Dedifferentiated amniotic fluid mesenchymal stem cell (primary cell): Measurements from ENCODE around the gene IGFLR1.
"Not testable (repeated sequence)": the region's sequence is repeated elsewhere in the genome, so short reads cannot be mapped to it uniquely, and the experiment has no call there.

Experiments used
- DNase-seq: peaks from one replicate; pipeline ENCODE4 v3.0.0-alpha.2; 2016; ENCODE audit errors: extremely low spot score

Gene IGFLR1

GRCh38 chr19:35777086-35777841, 35.0 kb upstream of the IGFLR1 start:
- no peak for DNase-seq

GRCh38 chr19:35776102-35776788, 34.0 kb upstream of the IGFLR1 start:
- no peak for DNase-seq

DNA sequence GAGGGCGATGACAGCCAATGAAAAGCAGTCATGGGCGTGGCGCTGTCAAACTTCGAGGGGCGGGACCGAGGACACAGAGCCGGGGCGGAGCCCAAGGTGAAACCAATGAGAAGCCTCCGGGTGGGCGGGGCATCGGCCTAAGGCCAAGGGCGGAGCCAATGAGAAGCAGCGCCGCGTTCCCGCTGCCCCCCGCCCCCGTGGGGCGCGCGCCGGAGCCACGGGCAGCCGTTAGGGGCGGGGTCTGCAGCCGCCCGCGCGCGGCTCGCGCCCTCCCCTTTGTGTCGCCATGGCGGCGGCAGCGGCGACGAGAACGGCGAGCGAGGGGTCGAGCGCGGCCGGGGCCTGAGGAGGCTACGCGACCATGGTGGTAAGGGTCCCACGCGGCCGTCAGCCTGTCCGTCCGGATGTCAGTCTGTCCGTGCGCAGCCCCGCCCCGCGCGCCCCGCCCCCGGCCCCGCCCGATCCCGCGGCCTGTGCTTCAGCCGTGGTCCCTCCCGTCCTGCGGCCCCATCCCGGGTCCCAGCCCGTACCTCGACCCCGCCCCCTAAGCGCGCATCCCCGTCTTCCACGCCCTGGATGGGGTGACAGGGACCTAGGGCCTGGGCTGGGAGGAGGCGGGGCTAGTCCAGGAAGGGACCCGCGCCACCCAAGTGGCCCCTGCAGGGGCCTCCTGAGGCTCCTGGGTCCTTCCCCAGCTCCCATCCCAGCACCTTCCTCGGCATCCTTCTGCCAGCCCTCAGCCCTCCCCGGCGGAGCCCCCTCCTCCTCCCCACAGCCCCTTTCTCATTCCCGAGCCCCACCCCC, 33.2 kb upstream of the IGFLR1 start, which contains the start of gene ARHGAP33:
ARHGAP33 (plus strand) TSS at position 267 of the 804 bp plus-strand sequence; CDS start at position 362, 95 bp downstream.
- DNase-seq, result peak; percentile 97

DNA sequence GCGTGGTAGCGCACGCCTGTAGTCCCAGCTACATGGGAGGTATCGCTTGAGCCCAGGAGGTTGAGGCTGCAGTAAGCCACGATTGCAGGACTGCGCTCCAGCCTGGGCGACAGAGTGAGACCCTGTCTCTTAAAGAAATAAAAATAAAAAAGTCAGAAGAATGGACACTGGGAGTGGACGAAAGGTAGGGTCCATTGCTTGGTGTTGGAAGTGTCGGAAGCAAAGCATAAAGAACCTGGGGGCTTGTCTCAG, 32.7 kb upstream of the IGFLR1 start:
- no peak for DNase-seq

- DNase-seq, result no peak
These were observed 32.2 kb upstream of the IGFLR1 start for GRCh38 chr19:35774274-35775045.

DNA sequence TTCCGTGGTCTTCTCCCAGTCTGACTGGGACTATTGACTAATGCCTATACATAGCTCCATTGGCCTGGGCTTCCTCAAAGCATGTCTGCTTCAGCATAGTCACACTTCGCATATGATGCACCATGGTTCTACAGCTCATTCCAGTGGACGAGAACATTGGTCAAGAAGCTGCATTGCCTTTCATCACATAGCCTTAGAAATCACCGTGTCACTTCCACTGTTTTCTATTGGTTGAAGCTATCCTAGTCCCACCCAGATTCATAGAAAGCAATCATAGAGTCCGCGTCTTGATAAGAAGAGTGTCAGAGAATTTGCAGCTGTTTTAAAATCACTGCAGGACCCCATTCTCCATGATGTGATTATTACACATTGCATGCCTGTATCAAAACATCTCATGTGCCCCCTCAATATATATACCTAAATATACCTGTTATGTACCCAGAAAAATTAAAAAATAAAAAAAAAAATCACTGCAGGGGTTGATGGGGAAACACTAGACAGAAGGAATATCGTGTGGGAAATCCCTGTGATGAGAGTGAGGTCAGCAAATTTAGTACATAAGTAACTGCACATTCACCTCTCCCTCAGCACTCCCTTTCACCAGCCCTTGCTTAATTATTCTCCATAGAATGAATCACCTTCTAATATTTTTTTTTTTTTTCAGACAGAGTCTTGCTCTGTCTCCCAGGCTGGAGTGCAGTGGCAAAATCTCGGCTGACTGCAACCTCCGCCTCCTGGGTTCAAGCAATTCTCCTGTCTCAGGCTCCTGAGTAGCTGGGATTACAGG, 31.0 kb upstream of the IGFLR1 start:
- DNase-seq, result no peak

GRCh38 chr19:35772362-35772761, 30.1 kb upstream of the IGFLR1 start:
- not testable (repeated sequence) for DNase-seq

DNA sequence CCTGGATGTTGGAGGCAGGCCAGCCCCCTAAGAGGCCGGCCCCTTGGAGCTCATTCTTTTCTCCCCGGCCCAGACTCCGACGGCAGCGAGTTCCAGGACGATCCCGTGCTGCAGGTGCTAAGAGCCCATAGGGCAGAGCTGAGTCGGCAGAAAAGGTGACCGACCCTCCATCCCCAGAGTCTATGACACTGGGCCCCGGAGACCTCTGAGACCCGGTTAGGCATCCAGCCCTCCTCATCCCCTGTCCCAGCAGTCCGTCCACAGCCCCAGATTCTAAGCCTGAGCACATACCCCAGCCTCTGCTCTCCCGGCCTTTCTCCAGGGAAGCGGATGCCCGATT, 25.8 kb upstream of the IGFLR1 start:
- DNase-seq, result no peak

DNA sequence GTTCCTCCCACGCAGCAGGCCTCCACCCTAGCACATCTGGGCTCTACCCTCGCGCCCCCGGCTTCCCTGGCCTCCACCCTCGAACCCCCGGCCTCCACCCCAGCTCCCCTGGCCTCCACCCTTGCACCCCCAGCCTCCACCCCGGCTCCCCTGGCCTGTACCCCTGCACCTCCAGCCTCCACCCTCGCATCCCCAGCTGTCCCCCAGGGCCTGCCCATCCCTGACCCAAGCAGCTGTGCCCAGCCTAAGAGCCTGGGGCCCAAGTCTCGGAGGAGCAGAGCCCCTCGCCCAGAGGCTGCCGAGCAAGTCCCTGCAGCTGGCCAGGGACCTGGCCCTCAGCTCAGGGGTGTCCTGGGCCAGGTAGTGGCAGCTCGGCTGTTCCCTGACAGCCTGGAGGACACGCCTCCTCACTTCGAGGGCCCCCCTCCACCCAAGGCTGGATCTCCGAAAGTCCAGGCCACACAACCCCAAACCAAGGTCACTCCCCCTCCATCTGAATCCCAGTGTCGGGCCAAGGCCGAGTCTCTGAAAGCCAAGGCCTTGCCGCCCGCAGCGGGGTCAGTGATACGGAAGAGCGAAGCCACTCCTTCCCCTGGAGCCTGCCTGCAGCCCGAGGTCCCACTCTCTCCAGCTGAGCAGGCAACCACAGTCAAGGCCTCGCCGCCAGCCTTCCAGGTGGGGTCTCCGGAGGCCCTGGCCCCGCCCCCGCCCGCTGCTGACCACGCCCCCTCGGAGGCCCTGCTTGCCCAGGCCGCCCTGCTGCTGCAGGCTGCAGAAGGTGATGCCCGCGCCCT, 25.2 kb upstream of the IGFLR1 start:
- no peak for DNase-seq

GRCh38 chr19:35766571-35767104, 24.4 kb upstream of the IGFLR1 start:
- no peak for DNase-seq

DNA sequence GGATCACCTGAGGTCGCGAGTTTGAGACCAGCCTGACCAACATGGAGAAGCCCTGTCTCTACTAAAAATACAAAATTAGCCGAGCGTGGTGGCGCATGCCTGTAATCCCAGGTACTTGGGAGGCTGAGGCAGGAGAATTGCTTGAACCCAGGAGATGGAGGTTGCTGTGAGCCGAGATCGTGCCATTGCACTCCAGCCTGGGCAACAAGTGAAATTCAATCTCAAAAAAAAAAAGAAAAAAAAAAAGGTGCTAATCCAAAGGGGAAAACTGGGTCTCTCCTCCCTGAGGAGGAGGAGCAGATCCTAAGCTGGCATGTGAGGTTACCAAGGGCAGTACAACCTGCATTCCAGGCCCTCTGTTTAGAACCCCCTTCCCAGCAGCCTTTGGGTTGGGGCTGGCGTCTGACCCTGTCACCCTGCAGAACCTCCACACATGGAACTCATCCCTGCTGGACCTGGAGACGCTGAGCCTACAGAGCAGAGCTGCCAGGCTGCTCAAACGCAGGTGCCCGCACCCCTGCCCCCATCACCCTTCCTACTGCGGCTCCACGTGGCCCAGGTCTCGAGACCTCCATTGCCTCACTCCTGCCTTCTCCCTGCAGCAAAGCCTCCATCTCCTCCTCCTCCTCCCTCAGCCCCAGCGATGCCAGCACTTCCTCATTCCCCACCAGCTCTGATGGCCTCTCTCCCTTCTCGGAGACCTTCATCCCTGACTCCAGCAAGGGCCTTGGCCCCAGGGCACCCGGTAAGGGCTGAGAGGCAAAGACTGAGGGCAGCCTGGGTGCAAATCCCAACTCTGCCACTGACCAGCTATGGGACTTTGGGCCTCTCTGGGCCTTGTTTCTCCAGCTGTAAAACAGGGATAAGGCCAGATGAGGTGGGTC, 22.4 kb upstream of the IGFLR1 start:
- no peak for DNase-seq

DNA sequence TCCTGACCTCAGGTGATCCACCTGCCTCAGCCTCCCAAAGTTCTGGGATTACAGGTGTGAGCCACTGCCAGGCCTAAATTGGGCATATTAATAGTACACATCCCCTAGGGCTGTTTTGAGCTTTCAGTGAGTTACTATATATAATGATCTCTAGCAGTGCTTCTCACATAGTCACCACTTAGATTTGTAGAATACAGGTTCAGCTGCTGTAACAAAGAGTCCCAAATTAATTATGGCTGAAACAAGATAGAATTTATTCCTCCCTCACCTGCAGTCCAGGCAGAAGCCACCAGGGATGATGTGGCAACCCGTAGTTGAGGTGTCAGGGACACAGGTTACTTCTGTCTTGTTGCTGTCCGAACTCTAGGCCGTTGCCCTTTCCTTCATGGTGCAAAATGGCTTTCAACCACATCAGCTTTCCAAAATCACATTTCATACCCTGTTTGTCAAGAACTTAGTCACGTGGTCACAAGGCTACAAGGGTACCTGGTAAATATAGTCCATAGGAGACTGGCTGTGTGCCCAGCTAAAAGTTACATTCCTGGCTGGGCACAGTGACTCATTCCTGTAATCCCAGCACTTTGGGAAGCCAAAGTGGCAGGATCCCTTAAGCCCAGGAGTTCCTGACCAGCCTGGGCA, 18.6 kb upstream of the IGFLR1 start:
- DNase-seq, result no peak

- no peak for DNase-seq
These were observed 17.4 kb upstream of the IGFLR1 start for GRCh38 chr19:35759697-35760096.

- peak; percentile 100 for DNase-seq
These were observed 15.7 kb upstream of the IGFLR1 start, which contains the start of gene PROSER3 for GRCh38 chr19:35757749-35758608. Gene PROSER3, plus strand, starts transcription at chr19:35758176. Its CDS starts 40 bp downstream, at chr19:35758216.

- peak; percentile 85 for DNase-seq
These were observed 15.0 kb upstream of the IGFLR1 start for GRCh38 chr19:35757231-35757748.

- DNase-seq, result no peak
These were observed 14.4 kb upstream of the IGFLR1 start, which contains the start of gene HSPB6 for GRCh38 chr19:35756377-35757230. Gene HSPB6, minus strand, starts transcription at chr19:35757029. Its CDS starts 21 bp downstream, at chr19:35757008.
